Measurements from ENCODE around the gene FAM9A.
"Not testable (repeated sequence)": the region's sequence is repeated elsewhere in the genome, so short reads cannot be mapped to it uniquely, and the experiment has no call there.

FAM9A gene

DNA sequence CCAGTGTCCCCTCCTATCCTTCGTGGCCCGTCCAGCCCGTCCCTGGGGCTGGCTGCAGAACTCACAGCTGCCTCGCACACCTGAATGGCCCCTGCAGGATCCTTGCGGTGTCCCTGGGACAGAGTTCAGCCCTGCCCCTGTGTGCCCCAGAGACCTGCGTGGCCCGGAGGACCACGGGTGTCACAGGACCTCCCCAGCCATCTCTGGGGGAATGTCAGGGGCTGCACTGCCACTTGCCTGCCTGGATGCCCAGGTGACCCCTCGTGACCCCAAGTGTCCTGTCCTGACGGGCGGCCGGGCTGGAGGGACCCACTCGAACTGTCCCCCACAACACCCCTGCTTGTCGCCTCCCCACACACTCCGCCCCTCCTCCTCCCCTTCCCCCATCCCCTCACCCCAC lies 832 bp downstream of the FAM9A start:
- not testable (repeated sequence) for DNase-seq

- not testable (repeated sequence) for DNase-seq
Measured at GRCh38 chrX:8799281-8799680, 1.9 kb downstream of the FAM9A start.

- not testable (repeated sequence) for DNase-seq
Measured at GRCh38 chrX:8798702-8799101, 2.5 kb downstream of the FAM9A start.

GRCh38 chrX:8787119-8787518 lies 14.1 kb downstream of the FAM9A start:
- DNase-seq = not testable (repeated sequence)

GRCh38 chrX:8784162-8784561 lies 17.0 kb downstream of the FAM9A start:
- DNase-seq = no peak

DNA sequence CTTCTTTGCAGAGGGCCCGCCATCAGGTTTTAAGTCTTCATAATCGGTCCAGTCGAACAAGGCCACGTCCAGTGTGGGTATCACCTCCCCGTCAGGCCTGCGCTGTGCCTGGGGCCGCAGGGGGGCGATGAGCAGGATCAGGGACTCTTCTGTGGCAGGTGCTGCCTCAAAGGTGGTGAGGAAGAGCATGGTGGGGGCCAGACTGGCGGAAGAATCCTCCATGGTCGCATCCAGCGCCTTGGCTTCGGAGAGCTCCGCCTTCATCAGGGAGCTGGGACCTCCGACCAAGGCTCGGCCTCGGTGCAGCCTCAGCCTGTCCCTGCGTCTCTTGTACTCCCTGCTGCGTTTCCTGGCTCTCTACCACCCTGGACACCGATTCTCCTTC lies 17.5 kb downstream of the FAM9A start:
- DNase-seq = no peak

DNA sequence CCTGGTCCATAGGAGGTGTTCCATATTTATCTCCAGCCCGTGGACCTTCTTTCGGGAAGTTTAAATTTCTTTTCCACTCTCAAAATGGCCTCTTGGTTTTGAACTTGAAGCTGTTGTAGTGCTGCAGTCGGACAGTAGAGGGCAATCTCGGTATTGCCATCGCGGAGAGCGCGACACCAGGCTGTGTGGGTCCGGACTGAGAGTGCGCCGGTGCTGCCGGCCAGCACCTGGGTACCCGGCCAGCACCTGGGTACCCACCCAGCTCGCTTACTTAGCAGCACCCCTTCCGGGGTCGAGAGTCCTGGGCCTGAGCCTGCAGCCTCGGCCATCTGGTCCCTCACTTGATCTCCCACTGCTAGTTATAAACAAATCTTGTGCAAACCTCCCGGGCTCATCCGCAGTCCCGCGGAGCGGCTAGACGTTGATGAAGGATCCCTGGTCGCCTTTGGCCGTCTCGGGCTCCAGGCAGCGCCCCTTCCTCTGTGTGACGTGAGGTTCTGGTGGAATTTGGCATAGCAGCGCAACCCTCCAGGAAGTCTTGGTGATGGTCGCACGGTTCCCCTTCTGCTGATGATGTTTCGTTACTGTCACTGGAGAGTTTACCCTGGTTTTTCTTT lies 18.0 kb downstream of the FAM9A start:
- DNase-seq = no peak

DNA sequence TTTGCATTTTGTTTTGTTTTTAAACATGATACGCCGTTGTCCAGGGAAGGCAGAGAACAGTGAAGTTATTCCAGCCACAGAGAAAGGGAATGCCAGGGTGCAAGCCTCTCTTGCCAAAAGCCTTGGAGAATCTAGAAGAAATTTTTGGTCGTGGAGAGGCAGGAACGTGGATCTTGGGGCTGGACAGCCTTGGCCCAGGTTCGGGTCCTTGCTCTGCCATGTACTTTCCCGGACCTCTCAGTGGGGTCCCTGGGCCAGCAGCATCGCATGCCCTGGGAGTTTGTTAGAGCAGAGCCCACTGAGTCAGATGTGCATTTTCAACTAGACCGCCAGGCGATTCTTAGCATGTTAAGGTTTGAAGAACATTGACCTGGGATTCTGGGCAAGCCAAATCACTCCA lies 18.6 kb downstream of the FAM9A start:
- DNase-seq = no peak

DNA sequence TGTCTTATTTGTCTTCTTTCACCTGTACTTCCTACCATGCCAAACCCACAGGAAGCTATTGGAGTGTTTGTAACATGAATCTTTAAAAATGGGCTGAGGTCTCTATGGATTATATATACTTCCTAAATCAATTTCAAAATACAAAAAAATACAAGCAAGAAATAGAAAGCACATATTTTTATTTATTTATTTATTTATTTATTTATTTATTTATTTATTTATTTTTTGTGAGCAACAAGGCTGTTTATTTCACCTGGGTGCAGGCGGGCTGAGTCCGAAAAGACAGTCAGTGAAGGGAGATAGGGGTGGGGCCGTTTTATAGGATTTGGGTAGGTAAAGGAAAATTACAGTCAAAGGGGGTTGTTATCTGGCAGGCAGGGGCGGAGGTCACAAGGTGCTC lies 19.3 kb downstream of the FAM9A start:
- DNase-seq = not testable (repeated sequence)

DNA sequence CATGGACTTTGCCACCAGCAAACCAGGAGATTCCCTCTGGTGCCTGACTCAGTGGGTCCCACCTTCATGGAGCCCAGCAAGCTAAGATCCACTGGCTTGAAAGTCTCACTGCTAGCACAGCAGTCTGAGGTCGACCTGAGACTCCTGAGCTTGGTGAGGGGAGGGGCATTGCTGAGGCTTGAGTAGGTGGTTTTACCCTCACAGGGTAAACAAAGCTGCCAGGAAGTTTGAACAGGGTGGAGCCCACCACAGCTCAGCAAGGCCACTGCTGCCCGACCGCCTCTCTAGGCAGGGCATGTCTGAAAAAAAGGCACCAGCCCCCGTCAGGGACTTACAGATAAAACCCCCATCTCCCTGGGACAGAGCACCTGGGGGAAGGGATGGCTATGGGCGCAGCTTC lies 28.1 kb downstream of the FAM9A start:
- DNase-seq = no peak

DNA sequence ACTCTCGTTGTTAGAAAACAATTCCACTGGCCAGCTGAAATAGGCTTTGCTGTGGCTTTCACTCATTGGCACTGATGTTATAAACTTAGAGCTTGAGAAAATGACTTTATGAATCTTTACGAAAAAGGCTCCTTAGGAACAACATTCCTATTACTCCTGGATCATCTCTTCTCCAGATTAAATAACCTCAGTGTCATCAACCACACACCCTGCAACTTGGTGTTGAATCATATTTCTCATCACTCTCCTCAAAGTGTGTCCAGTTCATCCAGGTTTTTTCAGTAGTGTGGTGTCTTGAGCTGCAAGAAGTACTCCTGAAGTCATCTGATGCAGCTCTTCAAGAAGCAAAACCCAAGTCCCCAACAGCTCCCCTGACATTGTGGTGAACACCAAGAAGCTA lies 41.2 kb downstream of the FAM9A start:
- DNase-seq = no peak

DNA sequence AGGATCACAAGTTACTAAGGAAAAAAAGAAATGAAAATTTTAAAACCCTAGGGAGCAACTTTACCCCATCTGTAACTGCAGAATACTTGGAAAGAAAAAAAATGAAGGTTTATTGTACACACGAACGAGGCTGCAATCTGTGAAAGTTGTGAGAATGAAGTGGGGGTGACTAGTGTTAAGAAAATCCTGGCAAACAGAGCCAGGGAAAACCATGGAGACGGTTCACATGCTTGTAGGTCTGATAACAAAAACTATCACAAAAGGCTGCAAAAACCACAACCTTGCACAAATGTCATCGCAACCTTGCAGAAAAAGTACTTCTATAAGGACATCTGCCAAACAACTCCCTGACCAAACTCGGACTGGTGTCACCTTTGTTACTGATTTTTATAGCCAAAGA lies 42.5 kb downstream of the FAM9A start:
- DNase-seq = not testable (repeated sequence)

DNA sequence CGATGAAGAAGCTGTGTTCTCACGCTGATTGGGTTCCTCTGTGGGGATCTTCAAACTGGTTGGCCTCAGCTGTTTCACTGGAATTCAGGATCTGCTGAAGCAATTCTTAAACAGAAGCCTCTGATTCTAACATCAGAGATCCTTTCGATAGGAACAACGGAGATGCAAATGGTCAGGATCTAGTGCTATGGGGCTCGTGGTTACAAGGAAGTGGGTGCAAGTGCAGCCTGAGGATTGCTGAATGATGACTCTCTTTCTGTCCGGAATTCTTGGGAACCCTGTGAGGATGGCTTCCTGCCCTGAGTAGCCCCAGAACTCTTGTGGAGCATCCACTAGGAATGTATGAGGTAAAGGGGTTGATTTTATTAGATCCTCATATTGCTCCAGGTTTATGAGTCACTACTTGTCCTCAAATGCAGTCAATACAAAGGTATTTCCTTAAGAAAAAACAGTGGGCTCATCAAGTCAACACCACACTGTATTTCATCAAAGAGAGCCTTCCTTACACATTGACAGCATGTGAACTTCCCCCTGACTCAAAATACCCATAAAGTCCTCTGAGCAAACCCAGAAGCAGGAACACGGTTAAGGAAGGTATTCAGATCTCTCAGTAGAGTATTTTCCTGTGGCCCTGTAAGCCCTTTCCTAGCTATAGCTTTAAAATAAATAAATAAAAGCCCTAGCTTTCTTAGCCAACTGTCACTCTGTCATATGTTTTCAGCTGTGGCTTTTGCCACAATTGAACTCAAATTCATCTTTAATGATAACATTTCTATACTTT lies 43.4 kb downstream of the FAM9A start:
- not testable (repeated sequence) for DNase-seq

DNA sequence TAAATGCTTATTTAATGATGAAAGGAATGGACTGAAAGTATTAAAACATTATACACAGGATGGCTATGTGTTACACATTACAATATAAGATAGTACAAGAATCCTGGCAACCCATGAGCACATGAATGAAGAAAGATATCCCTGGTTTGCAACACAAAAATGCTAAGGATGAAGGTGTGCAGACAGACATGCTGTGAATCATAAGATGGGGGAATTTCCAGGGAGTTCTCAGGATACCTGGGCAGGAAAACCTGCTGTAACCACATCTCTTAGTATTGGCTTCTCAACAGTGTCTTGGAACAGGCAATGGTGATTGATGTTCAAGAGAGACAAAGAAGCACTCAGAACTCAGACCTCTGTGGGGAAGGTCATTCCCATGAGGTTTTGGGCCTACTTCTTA lies 45.4 kb downstream of the FAM9A start:
- DNase-seq = no peak

GRCh38 chrX:8755116-8755515 lies 46.1 kb downstream of the FAM9A start:
- no peak for DNase-seq

GRCh38 chrX:8749697-8750096 lies 51.5 kb downstream of the FAM9A start:
- DNase-seq = no peak

DNA sequence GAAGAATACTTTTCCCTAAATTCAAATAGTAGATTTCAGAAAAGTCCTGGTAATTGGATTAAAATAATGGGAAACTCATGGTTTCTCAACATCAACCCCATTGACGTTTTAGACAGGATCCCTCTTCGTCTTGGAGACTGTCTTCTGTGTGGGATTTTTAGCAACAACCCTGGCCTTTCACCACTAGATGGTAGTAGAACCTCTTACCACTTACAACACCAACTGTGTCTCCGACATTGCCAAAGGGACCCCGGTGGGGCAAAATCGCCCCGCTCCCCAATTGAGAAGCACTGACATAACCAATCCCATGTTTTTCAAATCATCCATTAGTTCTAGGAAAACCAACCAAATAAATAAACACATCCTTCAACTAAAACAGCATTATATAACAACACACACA lies 52.3 kb downstream of the FAM9A start:
- no peak for DNase-seq

DNA sequence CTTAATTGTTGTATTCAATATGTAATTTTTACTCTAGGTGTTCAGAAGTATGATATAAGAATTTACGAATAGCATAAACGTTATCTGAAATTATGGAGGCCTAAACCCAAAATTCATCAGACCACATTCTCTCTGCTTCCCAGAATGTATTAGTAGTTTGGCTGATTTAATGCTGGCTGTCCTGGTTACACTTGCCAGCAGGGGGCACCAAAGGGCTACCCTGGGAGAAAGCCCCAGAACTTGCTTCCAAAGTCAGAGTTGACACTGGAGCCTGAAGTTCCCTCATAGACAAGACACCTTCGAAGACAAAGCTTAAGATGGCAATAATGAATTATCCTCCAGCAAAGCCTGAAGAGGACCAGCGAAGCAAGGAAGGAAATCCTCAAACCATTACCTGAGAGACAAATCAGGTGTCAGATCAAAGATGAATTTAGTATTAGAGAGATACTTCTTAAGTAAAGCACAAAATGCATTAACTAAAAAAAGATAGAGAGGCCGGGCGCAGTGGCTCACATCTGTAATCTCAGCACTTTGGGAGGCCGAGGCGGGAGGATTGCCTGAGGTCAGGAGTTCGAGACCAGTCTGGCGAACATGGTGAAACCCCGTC lies 58.0 kb downstream of the FAM9A start:
- no peak for DNase-seq

DNA sequence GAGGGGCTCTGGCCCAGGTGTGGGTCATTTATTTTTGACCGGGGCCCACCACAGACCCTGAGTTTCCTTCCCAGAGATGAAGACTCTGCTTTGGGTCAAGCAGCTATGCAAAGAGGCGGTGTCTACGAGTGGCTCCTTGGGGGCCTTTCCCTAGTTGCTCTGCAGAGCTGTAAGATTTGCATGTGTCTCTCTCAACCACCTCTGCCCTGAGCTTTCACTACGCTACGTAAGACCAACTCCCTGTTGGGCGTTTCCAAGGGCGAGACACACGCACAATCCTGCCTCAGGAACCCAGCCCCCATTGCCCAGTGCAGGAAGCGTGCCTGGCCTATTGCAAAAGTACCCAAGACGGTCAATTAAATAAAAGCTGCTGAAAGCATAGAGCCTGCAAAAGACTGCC lies 59.2 kb downstream of the FAM9A start:
- DNase-seq = no peak
